Cardiac muscle cell (in vitro differentiated cells and primary cell): ENCODE results near the gene DRAXIN. TPM values are rescaled to one million over a fixed set of nuclear protein-coding genes. Genes with fewer than 3 reads are reported as not detected.

Experiments used
- DNase-seq, 2 donors: peaks; one replicate each; pipeline versions ENCODE4 v3.0.0 to v3.0.0-alpha.2; 2010 to 2017; ENCODE audit warnings: low read depth in 1 of 2, low spot score in 1 of 2
- H3K27ac ChIP-seq: fragments of 200-600 bp; sonication (generic); 2 replicates; pipeline ENCODE4 v1.5.1; 2016
- H3K27me3 ChIP-seq: fragments of 200-600 bp; sonication (generic); 2 replicates; pipeline ENCODE4 v1.6.0; 2016; ENCODE audit warnings: control low read depth
- H3K36me3 ChIP-seq: fragments of 200-600 bp; sonication (generic); 2 replicates; pipeline ENCODE4 v1.5.1; 2016; ENCODE audit warnings: control low read depth
- H3K4me1 ChIP-seq: fragments of 200-600 bp; sonication (generic); 2 replicates; pipeline ENCODE4 v1.8.1; 2017; ENCODE audit warnings: low read depth, mild to moderate bottlenecking, mixed run types
- H3K4me3 ChIP-seq: fragments of 200-600 bp; sonication (generic); 2 replicates; pipeline ENCODE4 v1.5.1; 2016; ENCODE audit warnings: mild to moderate bottlenecking
- H3K9me3 ChIP-seq: fragments of 200-600 bp; sonication (generic); 2 replicates; pipeline ENCODE4 v1.5.1; 2017; ENCODE audit warnings: low read depth, mild to moderate bottlenecking, control low read depth
- CTCF ChIP-seq: IDR thresholded peaks from 2 replicates; pipeline ENCODE4 v1.5.1; 2012; ENCODE audit warnings: low read depth, mild to moderate bottlenecking, low read length
- polyA plus RNA-seq: library from polyadenylated mRNA; unstranded; fragments of >200 nt; fragmentation: Nextera tagmentation; extraction: Ambion mirVana; gene quantifications from 2 replicates; pipeline ENCODE4 v1.2.1, GENCODE V29; 2016
- total RNA-seq: library from RNA; depleted of rRNA; stranded (reverse); fragments of >200 nt; gene quantifications from 2 replicates; pipeline ENCODE4 v1.2.3, GENCODE V29; 2016

Gene DRAXIN
- total and polyA plus RNA-seq, 2 experiments from 2014 or later = 0.36 TPM; not detected in 1

GRCh38 chr1:11753555-11754208 lies 62.2 kb downstream of the DRAXIN start:
- Histone ChIP-seq H3K9me3 (no peaks in the 10 kb centered on the region), H3K36me3 (peaks cover 3% of the 10 kb centered on the region), H3K4me3 (no peak overlapping the region), H3K27me3 (no peaks in the 10 kb centered on the region), H3K27ac (peak overlapping the region; percentile 78), H3K4me1 (peaks cover 21% of the 10 kb centered on the region)
- DNase-seq = peak; percentile 31 to 60
- no peak for TF ChIP-seq CTCF

GRCh38 chr1:11757047-11757446 lies 65.5 kb downstream of the DRAXIN start:
- TF ChIP-seq CTCF = no peak
- H3K9me3 ChIP-seq = no peaks in the 10 kb centered on the region
- no peak overlapping the region for H3K4me3 ChIP-seq
- peaks cover 21% of the 10 kb centered on the region for H3K4me1 ChIP-seq
- DNase-seq = no peak
- no peak overlapping the region for H3K27ac ChIP-seq
- H3K27me3 ChIP-seq = peaks cover 16% of the 10 kb centered on the region
- H3K36me3 ChIP-seq = no peaks in the 10 kb centered on the region

- Histone ChIP-seq H3K27me3 (peaks cover 22% of the 10 kb centered on the region), H3K4me3 (no peak overlapping the region), H3K9me3 (no peaks in the 10 kb centered on the region), H3K36me3 (no peaks in the 10 kb centered on the region), H3K27ac (no peak overlapping the region), H3K4me1 (no peaks in the 10 kb centered on the region)
- DNase-seq = no peak
- no peak for TF ChIP-seq CTCF
Measured at GRCh38 chr1:11759791-11760190, 68.3 kb downstream of the DRAXIN start.

- Histone ChIP-seq H3K4me1 (no peaks in the 10 kb centered on the region), H3K9me3 (no peaks in the 10 kb centered on the region), H3K27me3 (peaks cover 22% of the 10 kb centered on the region), H3K36me3 (no peaks in the 10 kb centered on the region), H3K4me3 (no peak overlapping the region), H3K27ac (no peak overlapping the region)
- no peak for DNase-seq
- no peak for TF ChIP-seq CTCF
Measured at GRCh38 chr1:11761285-11761684, 69.8 kb downstream of the DRAXIN start.

GRCh38 chr1:11761988-11762406 lies 70.5 kb downstream of the DRAXIN start, which contains the start of gene C1orf167:
TSS of gene C1orf167 (plus strand) at chr1:11762193. CDS start at chr1:11764401, 2,208 bp downstream.
- Histone ChIP-seq H3K36me3 (no peaks in the 10 kb centered on the region), H3K4me1 (no peaks in the 10 kb centered on the region), H3K27me3 (peaks cover 22% of the 10 kb centered on the region), H3K9me3 (no peaks in the 10 kb centered on the region), H3K4me3 (no peak within 1 kb of the TSS), H3K27ac (no peak within 1 kb of the TSS)
- TF ChIP-seq CTCF = no peak
- peak in 1 of 2 donors; percentile 48 for DNase-seq
